Nucleus accumbens (tissue), 56 donors: ENCODE results near the gene POLN.

Source experiments
- DNase-seq, 56 donors: peaks; one replicate each; lab custom pipeline; 2025; lab: John Stamatoyannopoulos, UW

The POLN gene

DNA sequence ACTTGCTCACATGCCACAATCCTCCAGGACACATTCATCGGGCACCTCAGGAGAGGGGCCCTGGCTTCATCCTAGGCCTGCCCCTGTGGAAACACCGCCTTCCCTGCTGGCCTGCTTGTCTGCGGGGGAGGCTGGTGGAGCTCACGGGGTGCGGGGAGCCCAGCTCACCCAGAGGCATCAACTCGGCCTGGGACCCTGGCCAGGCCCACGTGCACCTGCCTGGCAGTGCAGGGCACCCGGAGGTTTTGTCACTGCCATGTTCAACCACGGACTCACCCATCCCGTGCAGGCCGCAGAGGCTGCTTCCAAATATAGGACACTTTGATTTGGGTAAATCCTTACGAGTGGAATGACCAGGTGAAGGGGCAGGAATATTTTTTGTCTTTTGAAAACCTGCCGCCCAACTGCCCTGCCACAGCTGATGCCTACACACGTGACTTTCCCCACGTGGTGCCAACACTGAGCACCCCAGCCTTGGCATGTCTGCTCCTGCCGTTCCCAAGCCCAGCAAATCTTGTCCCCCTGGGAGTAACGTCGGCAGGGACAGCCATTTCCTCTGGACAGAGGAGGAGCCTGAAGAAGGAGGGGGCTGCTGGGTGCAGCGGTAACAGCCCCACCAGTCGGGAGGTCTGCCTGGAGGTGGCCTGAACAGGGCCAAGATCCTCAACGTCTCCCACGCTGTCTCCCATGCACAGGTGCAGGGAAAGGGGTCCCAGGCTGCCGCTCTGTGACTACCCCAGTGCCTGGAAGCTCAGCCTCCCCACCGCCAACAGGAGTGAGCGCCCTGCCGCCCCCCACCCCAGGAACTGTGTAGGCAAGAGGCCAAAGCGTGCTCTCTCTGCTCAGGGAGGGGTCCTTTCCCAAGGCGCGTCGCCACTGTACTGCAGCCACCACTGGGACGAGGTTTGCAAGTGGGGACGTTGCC, 11.5 kb upstream of the POLN start:
- no peak for DNase-seq

DNA sequence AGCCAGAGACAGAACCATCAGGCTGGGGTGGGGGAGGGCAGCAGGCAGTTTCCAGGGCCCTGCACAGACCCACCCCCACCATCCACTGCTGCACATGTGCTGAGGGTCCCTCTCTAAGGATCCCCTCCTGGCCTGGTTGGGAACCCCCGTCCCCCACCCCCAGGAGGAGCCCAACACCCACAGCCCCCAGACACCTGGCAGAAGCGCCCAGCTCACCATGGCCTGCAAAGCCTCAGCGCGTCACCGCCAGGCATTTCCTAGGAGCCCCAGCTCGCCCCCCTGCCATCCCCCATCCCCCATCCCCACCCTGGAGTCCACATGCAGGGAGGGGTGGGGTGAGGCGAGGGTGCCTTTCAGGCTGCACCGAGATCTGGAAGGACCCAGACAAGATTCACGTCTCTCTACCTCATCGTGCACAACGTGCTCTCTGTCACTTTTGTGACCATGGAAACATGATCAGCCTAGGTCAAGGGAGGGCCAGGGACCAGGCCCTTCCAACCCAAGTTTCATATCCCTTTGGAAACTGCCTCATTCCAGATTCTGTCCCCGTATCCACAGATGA, 10.7 kb upstream of the POLN start:
- DNase-seq = no peak

DNA sequence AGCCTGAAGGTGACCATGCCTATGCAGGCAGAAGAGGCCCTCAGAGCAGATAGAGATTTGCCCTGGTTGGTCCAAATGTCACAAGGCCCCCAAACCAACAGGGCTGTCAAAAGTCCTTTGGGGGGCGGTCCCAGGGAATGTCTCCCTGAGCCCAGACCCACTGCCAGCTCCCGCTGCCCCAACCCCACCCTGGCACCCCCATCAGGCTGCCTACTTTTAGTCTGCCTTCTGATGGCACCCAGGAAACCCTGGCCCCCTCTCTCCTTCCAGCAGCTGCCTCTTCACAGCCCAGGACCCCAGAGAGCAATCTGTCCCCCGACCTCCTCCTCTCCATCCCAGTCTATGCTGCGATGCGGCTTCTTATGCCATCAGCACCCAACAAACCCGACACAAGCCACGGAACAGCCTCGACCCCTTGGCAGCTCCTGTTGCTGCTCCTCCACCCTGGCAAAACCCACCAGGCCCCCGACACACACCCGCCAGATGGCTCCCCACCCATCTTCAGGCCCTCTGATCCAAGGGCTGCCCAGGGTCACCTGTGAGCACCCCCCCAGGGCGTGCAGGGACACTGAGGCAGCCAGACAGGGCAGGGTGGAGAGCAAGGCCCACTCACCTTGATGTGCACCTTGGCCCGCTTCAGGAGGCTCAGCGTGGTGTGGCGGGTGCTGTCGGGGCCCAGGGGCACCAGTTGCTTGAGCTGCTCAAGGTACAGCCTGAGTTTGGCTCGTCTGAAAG, 10.0 kb upstream of the POLN start:
- no peak for DNase-seq

DNA sequence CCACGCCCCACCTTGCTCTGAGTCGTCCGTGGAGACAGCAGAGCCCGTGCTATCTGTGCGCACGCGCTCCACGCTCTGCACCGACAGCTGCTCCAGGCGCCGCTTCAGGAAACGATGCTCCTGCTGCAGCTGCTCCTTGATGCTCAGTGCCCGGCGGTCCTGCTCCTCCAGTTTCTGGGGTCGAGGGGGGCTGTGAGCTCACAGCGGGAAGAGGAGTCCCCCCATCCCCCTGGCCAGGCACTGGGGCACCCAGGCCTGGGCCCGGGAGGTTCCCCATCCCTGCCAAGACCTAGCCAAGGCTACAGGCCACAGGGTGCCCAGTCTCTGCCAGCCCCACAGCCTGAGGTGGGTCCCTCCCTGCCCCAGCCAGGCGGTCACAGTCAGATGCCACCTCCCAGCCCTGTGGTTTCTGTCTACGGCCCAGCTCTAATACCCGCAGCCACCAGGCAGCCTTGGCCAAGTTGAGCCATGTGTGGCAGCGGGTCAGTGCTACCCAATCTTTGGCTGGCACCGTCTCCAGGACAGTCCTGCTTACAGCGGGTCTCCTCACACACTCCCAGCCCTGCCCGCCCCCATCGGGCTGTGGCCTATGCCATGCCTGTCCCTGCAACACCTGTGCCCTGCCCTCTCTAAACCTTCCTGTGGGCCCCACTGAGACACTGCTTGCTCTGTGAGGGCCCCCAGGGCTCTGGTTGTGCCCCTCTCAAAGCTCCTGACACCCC, 9.3 kb upstream of the POLN start:
- no peak for DNase-seq

DNA sequence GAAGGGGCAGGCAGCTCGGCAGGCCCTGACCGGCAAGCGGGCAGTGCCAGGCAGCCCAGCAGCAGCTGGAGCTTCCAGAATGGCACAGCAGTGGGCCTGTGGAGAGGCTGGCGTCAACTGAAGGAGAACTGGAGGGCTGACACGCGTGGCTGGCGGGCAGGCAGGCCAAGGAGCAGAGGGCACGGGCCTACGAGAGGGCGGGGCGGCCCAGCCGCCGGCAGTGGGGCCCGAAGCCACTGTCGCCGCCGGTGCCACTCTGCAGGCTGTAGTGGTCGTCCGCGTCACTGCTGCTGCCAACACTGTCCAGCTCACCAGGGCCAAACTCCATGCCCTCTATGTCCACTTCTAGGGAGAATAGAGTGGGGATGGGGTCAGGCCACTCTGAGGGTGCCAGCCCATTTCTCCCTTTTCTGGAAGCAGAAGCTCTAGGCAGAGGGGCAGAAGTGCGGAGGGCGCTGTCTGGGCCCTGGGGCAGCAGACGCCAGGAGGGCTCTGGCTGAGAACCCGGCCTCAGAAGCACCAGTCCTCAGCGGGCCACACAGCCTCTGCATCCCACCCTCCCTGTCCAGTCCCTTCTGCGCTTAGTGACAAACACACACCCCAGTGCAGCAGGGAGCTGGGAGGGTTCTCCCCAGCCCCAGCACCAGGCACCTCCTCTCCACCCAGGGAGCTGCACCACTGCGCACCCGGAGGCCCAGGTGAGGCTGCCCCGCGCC, 8.6 kb upstream of the POLN start:
- no peak for DNase-seq

DNA sequence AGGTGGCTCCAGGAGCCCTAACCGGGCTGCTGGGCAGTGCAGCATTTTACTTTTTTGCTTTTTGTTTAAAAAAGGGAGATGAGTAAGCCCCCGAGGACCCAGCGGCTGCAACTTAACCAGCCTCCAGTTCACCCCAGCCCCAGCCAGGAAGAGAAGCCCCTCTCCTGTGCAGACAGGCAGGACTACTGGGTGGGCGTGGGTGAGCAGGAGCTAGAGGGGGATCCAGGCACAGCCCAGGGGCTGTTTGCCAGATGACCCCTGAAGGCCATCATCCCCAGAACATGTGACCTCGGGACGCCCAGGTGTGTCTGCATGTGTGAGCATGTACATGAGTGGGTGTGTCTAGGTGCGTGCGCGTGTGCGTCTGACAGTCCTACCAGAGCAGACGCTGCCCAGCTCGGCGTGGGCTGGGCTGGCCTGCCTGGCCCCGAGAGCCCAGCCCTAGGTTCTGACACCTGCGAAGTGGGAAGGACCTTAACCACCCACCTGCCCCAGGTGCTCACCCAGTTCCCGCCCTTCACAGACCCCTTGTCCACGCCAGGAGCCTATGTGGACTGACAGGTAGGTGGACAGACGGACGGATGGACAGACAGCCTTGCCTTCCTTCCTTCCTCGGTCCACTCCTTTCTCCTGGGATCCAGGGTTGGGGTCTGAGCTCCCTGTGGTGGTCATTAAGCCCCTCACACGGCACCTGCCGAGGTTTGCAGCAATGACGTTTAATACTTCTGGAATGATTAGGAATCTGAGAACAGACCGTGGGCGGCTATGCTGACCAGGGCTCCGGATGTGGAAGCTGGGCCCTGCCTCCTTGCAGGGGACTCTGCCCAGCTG, 7.8 kb upstream of the POLN start:
- DNase-seq = no peak

DNA sequence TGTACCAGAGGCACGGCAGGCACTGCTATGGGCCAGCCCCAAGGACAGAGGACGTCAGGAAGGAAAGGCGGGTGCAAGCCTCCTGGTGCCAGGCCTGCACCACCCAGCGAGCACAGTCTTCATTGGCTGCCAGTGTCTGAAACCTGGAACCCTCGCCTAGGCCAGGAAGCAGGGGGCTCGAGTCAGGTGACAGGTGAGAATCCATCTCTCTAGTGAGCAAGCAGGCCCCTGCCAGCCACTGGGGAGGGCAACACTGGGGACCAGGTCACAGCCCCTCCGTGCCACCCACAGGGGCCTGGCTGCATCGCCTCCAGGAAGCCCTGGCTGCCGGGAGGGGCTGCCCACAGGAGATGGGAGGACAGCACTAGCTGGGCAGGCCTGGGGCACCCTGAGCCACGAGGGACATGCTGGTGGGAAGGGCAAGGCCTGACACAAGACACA, 6.9 kb upstream of the POLN start:
- DNase-seq = no peak

DNA sequence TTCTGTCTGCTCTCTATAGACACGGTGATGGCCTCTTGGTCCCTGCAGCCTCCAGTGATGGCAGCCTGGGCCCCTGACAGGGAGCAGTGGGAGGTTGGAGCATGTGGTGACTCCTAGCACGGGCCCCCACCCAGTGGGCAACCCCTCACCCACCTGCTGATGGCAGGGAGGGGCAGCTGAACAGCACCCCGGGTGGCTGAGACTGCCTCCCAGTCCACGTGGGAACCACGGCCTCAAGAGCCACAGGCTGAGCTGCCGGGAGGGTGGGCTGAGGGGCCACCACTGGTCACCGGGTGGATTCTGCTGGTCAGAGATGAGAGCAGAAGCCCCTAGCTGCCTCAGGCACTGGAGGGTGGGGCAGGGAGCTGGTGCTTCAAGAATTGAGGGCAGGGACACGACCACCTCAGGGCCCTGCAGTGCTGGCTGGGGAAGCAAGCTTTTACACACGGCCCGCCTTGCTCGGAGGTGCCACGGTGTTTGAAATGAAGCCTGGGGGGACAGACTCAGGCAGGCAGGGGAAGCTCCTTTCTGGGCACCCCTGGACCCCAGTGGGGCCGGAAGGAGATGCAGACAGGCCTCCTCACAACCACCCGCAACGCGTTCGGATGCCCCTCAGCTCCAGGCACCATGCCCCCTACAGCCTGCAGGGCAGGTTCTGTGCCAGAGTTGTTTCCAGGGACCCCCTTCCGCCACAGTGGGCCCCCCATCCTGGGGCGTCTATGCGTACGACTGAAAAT, 6.3 kb upstream of the POLN start:
- no peak for DNase-seq

DNA sequence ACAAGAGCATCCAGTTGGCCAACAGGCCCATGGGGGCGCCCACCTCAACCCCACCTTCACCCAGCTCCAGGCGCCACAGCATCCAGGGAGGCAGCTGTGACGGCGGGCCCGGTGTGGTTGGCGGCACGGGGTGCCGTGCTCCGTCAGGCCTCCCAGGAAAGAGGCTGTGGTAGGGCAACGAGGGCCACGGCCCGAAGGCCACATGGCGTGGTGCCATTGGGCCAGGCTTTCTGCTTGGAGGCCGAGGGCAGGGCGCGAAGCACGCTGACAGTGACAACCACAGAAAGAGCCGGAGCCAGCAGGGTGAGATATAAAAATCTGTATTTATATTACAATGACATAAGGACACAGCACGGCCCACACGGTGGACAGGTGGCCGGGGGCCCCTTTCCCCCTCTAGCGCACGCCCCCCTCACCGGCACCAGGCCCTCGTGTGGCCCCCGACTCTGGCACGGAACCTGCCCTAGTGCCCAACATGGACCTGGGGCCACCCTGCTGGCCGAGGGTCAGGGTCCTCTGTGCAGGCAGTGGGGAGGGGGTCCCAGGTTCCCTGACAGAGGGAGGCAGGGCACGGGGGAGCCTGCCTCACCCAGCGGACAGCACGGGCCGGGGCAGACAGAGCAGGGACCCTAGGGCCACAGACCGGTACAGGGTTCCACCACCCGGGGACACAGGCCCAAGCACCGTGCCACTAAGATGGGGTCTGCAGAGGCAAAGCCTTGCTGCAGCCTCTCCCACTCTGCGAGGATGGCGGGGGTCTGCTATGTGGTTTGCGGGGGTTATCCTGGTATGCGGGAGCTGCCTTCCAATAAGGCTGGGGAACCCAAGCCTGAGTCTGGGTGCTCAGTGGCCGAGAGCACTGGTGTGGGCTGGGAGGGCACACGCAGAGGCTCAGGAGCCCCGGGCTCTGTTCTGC, 5.5 kb upstream of the POLN start:
- no peak for DNase-seq

DNA sequence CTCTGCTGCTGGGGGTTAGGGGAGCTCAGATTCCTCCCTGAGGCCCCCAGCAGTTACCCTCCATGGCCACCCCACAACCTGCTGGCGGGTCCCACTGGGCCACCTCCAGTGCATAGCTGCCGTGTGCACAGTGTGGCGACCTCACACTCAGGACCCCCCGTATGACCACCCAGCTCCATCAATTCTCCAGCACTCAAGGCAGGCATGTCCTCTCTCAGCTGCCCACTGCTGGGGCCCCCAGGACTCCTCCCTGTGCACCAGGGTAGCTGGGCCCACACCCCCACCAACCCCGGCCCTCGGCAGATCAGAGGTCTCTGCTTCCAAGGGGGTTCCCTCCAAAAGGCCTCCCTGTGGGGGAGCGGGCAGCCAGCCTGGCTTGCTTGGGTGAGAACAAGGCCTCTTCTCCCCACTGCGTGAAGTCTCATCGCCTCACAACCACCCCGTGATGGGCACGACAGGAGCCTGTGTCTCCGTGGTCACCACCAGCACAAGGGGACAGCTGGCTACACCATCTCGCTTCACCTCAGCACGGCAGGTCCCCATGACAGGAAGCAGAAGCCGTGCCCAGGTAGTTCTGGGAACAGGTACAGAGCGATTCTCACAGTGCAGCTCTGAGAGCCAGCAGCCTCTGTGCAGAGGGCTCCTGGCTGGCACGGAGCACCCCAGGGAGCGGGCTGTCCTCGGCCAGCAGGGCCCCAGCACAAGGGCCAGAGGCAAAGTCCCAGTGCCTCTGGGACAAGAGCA, 4.6 kb upstream of the POLN start:
- DNase-seq = no peak

DNA sequence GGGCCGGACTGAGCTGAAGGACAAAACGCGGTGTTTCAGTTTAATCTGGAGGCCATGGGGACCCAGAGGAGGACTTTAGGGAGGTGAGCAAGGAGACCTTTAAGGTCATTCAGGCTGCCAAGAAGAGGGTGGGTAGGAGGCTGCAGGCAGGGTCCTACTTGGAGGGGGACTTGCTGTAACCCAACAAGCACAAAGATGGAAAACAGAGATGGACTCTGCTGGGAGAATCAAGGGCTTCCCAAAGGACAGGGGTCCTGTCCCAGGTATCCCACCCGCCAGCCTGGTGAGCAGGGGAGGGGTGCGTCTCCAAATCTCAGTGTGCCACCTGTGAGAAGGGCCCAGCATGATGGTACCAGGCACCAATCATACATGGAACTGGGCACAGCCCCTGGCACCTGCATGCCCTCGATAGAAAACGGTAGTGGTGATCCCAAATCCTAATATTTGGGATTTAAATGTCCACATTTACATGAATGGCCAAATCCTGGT, 3.9 kb upstream of the POLN start:
- DNase-seq = no peak

DNA sequence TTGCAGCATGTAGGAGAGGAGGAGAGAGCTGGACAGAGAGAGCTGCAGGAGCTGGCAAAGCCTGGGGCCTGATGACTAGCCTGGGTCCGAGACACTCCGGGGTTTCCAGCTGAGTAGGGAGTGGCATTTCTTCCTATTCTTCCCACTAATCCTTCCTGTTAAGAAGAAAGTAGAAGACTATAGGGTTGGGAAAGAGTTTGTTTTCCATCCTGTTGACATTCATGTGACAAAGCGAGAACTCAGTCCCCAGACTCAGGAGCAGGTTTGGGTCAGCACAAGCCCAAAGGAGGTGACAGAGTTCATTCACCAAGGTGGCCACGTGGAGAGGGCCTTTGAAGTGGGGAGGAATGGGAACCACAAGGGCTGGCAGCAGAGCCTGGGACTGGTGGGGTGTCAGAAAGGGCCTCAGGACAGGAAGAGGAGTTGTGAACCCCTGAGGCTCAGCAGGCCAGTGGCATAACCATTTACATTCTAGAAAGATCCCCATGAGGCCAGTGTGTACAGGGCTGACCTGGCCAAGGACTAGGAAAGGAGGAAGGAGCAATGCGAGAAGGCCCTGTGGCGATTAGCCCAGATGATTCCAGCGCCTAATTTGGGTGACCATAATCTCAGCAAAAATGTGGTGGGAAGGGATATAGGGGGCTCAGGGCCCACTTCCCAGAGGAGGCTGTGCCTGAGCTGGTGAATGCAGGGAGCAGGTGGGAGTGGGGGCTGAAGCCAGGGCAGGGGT, 3.3 kb upstream of the POLN start:
- DNase-seq = no peak

DNA sequence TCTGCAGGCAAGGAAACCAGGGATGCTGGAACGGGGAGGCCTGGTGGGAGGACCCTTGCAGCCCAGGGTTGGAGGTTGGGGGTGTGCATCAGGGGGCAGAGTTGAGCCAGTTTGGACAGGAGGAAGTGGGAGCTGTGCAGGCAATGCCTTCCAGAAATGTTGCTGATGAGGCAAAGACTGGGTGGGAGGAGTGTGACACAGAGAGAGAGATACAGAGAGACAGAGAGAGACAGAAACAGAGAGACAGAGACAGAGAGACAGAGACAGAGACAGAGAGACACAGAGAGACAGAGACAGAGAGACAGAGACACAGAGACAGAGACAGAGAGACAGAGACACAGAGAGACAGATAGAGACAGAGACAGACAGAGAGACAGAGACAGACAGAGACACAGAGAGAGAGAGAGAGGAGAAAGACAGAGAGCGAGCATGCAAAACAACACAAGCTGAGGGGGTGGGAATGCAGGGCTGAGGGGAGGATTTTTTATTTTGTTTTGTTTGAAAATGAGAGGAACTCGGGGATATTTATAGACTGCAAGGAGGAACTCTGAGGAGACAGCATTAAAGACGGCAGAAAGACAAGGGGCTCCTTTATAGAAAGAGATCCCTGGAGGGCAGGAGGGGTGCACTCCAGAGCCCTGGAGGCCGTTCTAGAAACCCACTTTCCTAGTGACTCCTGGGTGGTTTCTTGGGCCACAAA, 1.9 kb upstream of the POLN start:
- peak in 7 of 56 donors; percentile 25 to 54 (median 40) for DNase-seq

DNA sequence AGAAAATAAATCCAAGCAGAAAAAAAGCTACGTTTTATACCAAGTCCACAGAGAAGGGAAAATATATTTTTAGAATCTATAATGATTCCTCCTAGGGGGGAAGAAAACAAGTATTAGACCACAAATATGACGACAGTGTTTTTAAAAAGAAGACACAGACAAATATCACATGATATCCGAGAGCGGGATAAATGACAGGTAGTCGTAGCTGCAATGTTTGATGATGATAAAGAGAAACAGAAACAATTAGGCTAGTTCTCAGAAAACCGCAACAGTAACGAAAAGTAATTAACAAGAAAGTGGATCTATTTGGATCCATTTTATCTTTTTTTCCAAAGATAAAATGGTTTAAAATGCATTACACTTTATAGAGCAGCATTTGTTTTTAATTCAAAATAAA, 918 bp downstream of the POLN start:
- DNase-seq = no peak

DNA sequence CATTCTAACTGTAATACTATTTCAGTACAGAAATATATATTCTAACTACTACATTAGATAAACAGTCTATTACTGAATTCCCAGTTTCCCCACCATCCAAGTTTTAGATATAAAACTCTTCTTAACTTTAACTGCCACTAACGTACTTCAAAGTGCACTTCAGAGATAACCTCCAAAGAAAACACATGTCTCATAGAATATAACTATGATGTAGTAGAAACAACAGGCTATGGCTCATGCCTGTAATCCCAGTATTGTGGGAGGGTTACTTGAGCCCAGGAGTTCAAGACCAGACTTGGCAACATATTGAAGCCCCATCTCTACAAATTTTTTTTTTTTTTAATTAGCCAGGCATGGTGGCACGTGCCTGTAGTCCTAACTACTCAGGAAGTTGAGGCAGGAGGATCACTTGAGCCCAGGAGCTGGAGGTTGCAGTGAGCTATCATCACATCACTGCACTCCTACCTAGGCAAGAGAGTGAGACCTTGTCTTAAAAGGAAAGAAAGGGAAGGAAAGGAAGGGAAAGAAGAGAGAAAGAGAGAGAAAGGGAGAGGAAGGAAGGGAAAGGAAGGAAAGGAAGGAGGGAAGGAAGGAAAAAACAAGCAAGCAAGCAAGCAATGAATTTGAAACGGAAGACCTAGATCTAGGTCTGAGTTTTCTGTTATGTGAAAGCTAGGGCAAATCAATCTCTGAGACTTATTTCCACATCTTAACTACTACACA, 4.8 kb downstream of the POLN start:
- no peak for DNase-seq
